HCT116 (cell line): Measurements from ENCODE around the gene IL36B. TPM values are rescaled to one million over a fixed set of nuclear protein-coding genes. Genes with fewer than 3 reads are reported as not detected.

Experiments used
- ATAC-seq: fragments of 200-7000 bp; cut with Tn5 transposase; 2 replicates; pipeline ENCODE4 v1.9.1; 2020; ENCODE audit warnings: mild to moderate bottlenecking, moderate library complexity
- BruUV-seq: library from RNA; stranded (reverse); fragments of 400-500 nt; replicated peaks from 2 replicates; lab custom pipeline; 2021; lab: Mats Ljungman, UMichigan
- CTCF ChIA-PET: fragments of 300-600 bp; sonication (Branson Sonifier 250); formaldehyde crosslinking; loops from one replicate; lab custom pipeline; 2021; ENCODE audit warnings: antibody characterized with exemption; lab: Charles Lee
- POLR2A ChIA-PET: fragments of 300-600, 350-600 bp; sonication (Branson Sonifier 250); formaldehyde crosslinking; loops from one replicate; lab custom pipeline; 2021; ENCODE audit warnings: antibody characterized with exemption; lab: Charles Lee
- RAD21 ChIA-PET, 2 experiments: fragments of 300-600 bp; sonication (Branson Sonifier 250); formaldehyde crosslinking; loops; one replicate each; lab custom pipeline; 2023; ENCODE audit warnings: low total read pairs in 2 of 2; ENCODE audit not compliant: uncharacterized antibody in 2 of 2, unreplicated experiment in 2 of 2, low non-redundant PET in 1 of 2; lab: Charles Lee
- DNase-seq: peaks from one replicate; pipeline ENCODE4 v3.0.0-alpha.2; 2010; ENCODE audit warnings: low read depth, low spot score
- H2AFZ ChIP-seq: fragments of 200-600 bp; shearing (Covaris generic), sonication (generic); 2 replicates; pipeline ENCODE4 v1.6.1; 2017; ENCODE audit warnings: low read depth, mixed run types, mixed read lengths, antibody characterized with exemption, low read length; ENCODE audit not compliant: poor library complexity, severe bottlenecking
- H3K27ac ChIP-seq: 2 replicates; pipeline ENCODE4 v1.5.1; 2012; ENCODE audit warnings: low read depth, low read length
- H3K27me3 ChIP-seq: fragments of 200-600 bp; sonication (generic); 2 replicates; pipeline ENCODE4 v1.6.1; 2016; ENCODE audit warnings: mixed run types, low read length, mixed read lengths; ENCODE audit not compliant: insufficient read depth
- H3K36me3 ChIP-seq, 2 experiments: fragments of 200-500 bp in 1 of 2; fragments of 200-600 bp in 1 of 2; sonication (Bioruptor generic) in 1 of 2; sonication (generic) in 1 of 2; 2 replicates each; pipeline versions ENCODE4 v1.5.1 to v1.6.1; 2014 to 2016; ENCODE audit warnings: low read length in 2 of 2, inconsistent platforms in 1 of 2, mixed read lengths in 1 of 2, mixed run types in 1 of 2; ENCODE audit not compliant: insufficient read depth in 2 of 2, control insufficient read depth in 1 of 2
- H3K4me1 ChIP-seq, 2 experiments: fragments of 200-600 bp in 1 of 2; sonication (generic) in 1 of 2; 2 replicates each; pipeline versions ENCODE4 v1.5.1 to v1.6.1; 2012 to 2017; ENCODE audit warnings: low read length in 2 of 2, inconsistent platforms in 1 of 2, mild to moderate bottlenecking in 1 of 2, mixed read lengths in 1 of 2, mixed run types in 1 of 2, moderate library complexity in 1 of 2; ENCODE audit not compliant: insufficient read depth in 2 of 2, control insufficient read depth in 1 of 2
- H3K4me2 ChIP-seq: fragments of 200-600 bp; sonication (generic); 2 replicates; pipeline ENCODE4 v1.6.1; 2017; ENCODE audit warnings: mixed run types, low read length, mixed read lengths
- H3K4me3 ChIP-seq, 2 experiments: fragments of 200-600 bp in 1 of 2; sonication (generic) in 1 of 2; replicated peaks in 1 of 2; 2 replicates each; pipeline ENCODE4 v1.5.1; 2011 to 2016; ENCODE audit warnings: low read length in 2 of 2, control low read depth in 1 of 2, low read depth in 1 of 2, mild to moderate bottlenecking in 1 of 2, mixed read lengths in 1 of 2, mixed run types in 1 of 2
- H3K79me2 ChIP-seq: fragments of 200-600 bp; sonication (generic); 2 replicates; pipeline ENCODE4 v1.6.1; 2017; ENCODE audit warnings: mild to moderate bottlenecking, mixed run types, low read length, moderate library complexity, mixed read lengths; ENCODE audit not compliant: insufficient read depth
- H3K9ac ChIP-seq: fragments of 200-600 bp; sonication (generic); 2 replicates; pipeline ENCODE4 v1.6.1; 2016; ENCODE audit warnings: low read length, mixed read lengths
- H3K9me2 ChIP-seq: fragments of 200-600 bp; sonication (generic), shearing (Covaris generic); 2 replicates; pipeline ENCODE4 v1.6.1; 2017; ENCODE audit warnings: mixed run types, mild to moderate bottlenecking, moderate library complexity; ENCODE audit not compliant: insufficient read depth
- H3K9me3 ChIP-seq, 2 experiments: fragments of 200-500 bp in 1 of 2; fragments of 200-600 bp in 1 of 2; sonication (Bioruptor generic) in 1 of 2; sonication (generic) in 1 of 2; 2 replicates each; pipeline ENCODE4 v1.6.1; 2014 to 2017; ENCODE audit warnings: low read length in 2 of 2, mixed read lengths in 2 of 2, inconsistent platforms in 1 of 2, low read depth in 1 of 2, mild to moderate bottlenecking in 1 of 2, mixed run types in 1 of 2, moderate library complexity in 1 of 2; ENCODE audit not compliant: control insufficient read depth in 1 of 2, insufficient read depth in 1 of 2
- H4K20me1 ChIP-seq: fragments of 200-600 bp; sonication (generic), shearing (Covaris generic); 2 replicates; pipeline ENCODE4 v1.6.1; 2017; ENCODE audit warnings: mixed run types, mild to moderate bottlenecking, moderate library complexity; ENCODE audit not compliant: insufficient read depth
- CBX3 ChIP-seq: IDR thresholded peaks from 2 replicates; pipeline ENCODE4 v1.6.1; 2012; ENCODE audit warnings: low read depth
- CEBPB ChIP-seq: IDR thresholded peaks from 2 replicates; pipeline ENCODE4 v1.6.1; 2012; ENCODE audit warnings: low read depth
- EGR1 ChIP-seq: IDR thresholded peaks from 2 replicates; pipeline ENCODE4 v1.6.1; 2012; ENCODE audit warnings: low read depth
- ELF1 ChIP-seq: IDR thresholded peaks from 2 replicates; pipeline ENCODE4 v1.6.1; 2012; ENCODE audit warnings: low read depth, borderline replicate concordance
- EZH2phosphoT487 ChIP-seq: fragments of 200-600 bp; IDR thresholded peaks from 2 replicates; pipeline ENCODE4 v1.6.1; 2018; ENCODE audit warnings: antibody characterized with exemption, borderline replicate concordance
- FOSL1 ChIP-seq: IDR thresholded peaks from 2 replicates; pipeline ENCODE4 v1.6.1; 2012; ENCODE audit warnings: low read depth
- POLR2A ChIP-seq: IDR thresholded peaks from 2 replicates; pipeline ENCODE4 v1.7.0; 2011; ENCODE audit warnings: borderline replicate concordance; ENCODE audit not compliant: insufficient read depth, insufficient read length; ENCODE audit errors: extremely low read depth
- RAD21 ChIP-seq: IDR thresholded peaks from 2 replicates; pipeline ENCODE4 v1.6.1; 2012; ENCODE audit warnings: low read depth, mild to moderate bottlenecking
- SIN3A ChIP-seq: IDR thresholded peaks from 2 replicates; pipeline ENCODE4 v1.6.1; 2012; ENCODE audit warnings: low read depth
- YY1 ChIP-seq: IDR thresholded peaks from 2 replicates; pipeline ENCODE4 v1.6.1; 2011; ENCODE audit warnings: low read length, low read depth, moderate library complexity, mild to moderate bottlenecking; ENCODE audit not compliant: insufficient replicate concordance; ENCODE audit errors: extremely low read depth
- ZNF274 ChIP-seq: fragments of 200-500 bp; sonication (Bioruptor generic); IDR thresholded peaks from 2 replicates; pipeline ENCODE4 v1.6.1; 2014; ENCODE audit warnings: mild to moderate bottlenecking, low read depth, low read length, inconsistent platforms
- intact Hi-C: fragments of 100-400 bp; cut with micrococcal nuclease; formaldehyde crosslinking; loops from 2 replicates; pipeline ENCODE4 v1.10.0; 2022
- total RNA-seq: library from RNA; stranded (reverse); gene quantifications from one replicate; pipeline ENCODE4 v1.2.1, GENCODE V29; 2021; ENCODE audit not compliant: unreplicated experiment
- TF ChIP-seq, protein P1 (sequence below): IDR thresholded peaks from 2 replicates; pipeline ENCODE4 v1.6.1; 2012
- TF ChIP-seq, protein P2 (sequence below), 3 experiments: fragments of 200-600 bp in 1 of 3; sonication (generic) in 1 of 3; IDR thresholded peaks in 2 of 3; conservative IDR thresholded peaks in 1 of 3; 2 replicates each; pipeline ENCODE4 v1.5.1; 2012 to 2017; ENCODE audit warnings: low read depth in 2 of 3, low read length in 2 of 3, antibody characterized with exemption in 1 of 3, borderline replicate concordance in 1 of 3, control low read depth in 1 of 3, mild to moderate bottlenecking in 1 of 3, mixed read lengths in 1 of 3, mixed run types in 1 of 3, moderate library complexity in 1 of 3; ENCODE audit not compliant: insufficient read depth in 1 of 3

The IL36B gene
- total RNA-seq, 1 experiment from 2014 or later, result not detected

DNA sequence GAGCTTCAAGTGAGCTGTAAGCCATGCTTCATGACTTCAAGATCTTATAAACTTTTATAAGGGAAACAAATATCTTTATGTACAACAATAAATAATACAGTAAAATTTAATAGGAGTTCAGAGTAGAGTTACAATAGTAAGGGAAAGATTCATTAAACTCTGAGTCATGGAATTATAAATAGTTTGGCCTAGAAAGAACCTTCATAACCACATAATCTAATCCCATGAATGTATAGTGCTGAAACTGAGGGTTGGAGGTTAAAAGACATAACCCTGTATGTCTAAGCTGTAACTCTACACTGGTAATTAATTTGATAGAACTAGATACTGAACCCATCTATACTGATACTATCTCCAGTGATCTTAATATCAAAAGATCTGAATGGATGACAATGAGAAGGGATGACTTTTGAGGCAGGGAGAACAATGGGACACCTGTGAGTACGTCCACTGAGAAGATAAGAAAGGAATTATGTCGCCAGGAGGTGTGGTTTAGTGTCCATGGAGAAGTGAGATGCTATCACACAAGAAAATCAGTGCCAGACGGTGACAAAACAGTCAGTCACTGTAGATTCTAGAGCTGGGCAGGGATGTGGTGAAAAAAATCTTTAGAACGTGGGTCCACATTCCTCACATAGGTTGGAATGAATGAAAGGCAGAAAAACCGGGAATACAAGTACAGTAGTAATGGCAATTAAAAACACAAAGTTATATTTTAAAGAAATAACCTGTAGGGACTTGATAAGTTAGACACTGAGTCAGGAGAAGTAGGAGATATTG, 16.2 kb upstream of the IL36B start:
- Histone ChIP-seq H3K4me1 (peaks cover 0 to 6% of the 10 kb centered on the region in 2 experiments; a peak in 2 of 4 replicates), H4K20me1 (no peaks in the 10 kb centered on the region), H3K27ac (no peak overlapping the region), H2AFZ (no peak overlapping the region), H3K27me3 (no peaks in the 10 kb centered on the region), H3K9me2 (no peaks in the 10 kb centered on the region), H3K9me3 (no peaks in the 10 kb centered on the region), H3K4me2 (no peak overlapping the region), H3K4me3 (no peak overlapping the region), H3K79me2 (no peaks in the 10 kb centered on the region), H3K36me3 (no peaks in the 10 kb centered on the region), H3K9ac (no peak overlapping the region)
- POLR2A ChIA-PET, result no interaction called here
- intact Hi-C loops, result no loop called here
- no peak for ATAC-seq
- CTCF ChIA-PET, result interaction anchor here (1.2 kb wide), 1 partner anchor 9 kb away, joined by 5 read pairs; no protein-coding TSS in a partner anchor
- no peak for DNase-seq
- BruUV-seq, result no TSS peak
- RAD21 ChIA-PET, result no interaction called here
- TF ChIP-seq, protein P1, sequence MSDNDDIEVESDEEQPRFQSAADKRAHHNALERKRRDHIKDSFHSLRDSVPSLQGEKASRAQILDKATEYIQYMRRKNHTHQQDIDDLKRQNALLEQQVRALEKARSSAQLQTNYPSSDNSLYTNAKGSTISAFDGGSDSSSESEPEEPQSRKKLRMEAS, result no peak
- TF ChIP-seq POLR2A (no peak), RAD21 (no peak), EGR1 (no peak), ELF1 (no peak), SIN3A (no peak), CEBPB (no peak), CBX3 (no peak), EZH2phosphoT487 (no peak), ZNF274 (no peak), YY1 (no peak), FOSL1 (no peak)
- TF ChIP-seq, protein P2, sequence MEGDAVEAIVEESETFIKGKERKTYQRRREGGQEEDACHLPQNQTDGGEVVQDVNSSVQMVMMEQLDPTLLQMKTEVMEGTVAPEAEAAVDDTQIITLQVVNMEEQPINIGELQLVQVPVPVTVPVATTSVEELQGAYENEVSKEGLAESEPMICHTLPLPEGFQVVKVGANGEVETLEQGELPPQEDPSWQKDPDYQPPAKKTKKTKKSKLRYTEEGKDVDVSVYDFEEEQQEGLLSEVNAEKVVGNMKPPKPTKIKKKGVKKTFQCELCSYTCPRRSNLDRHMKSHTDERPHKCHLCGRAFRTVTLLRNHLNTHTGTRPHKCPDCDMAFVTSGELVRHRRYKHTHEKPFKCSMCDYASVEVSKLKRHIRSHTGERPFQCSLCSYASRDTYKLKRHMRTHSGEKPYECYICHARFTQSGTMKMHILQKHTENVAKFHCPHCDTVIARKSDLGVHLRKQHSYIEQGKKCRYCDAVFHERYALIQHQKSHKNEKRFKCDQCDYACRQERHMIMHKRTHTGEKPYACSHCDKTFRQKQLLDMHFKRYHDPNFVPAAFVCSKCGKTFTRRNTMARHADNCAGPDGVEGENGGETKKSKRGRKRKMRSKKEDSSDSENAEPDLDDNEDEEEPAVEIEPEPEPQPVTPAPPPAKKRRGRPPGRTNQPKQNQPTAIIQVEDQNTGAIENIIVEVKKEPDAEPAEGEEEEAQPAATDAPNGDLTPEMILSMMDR (IDR thresholded peaks at IDR 0.05 in 2 of 3, conservative IDR thresholded peaks at IDR 0.05 in 1 of 3; ENCODE audit: borderline replicate concordance in 1 of 3, insufficient read depth in 1 of 3, low read depth in 2 of 3, low read length in 2 of 3), result no peak
